CD4-positive, alpha-beta T cell (primary cell): Measurements from ENCODE around the gene CCR7. TPM values are rescaled to one million over a fixed set of nuclear protein-coding genes. Genes with fewer than 3 reads are reported as not detected.

Source experiments
- ATAC-seq: fragments of 200-7000 bp; cut with Tn5 transposase; one replicate; pipeline ENCODE4 v1.10.0; 2022; ENCODE audit warnings: mild to moderate bottlenecking; ENCODE audit not compliant: poor library complexity
- CTCF ChIA-PET: fragments of 350-600 bp; sonication (Branson Sonifier 250); formaldehyde crosslinking; loops from one replicate; lab custom pipeline; 2021; ENCODE audit warnings: antibody characterized with exemption, inconsistent platforms; lab: Charles Lee
- POLR2A ChIA-PET: fragments of 350-600 bp; sonication (Branson Sonifier 250); formaldehyde crosslinking; loops from one replicate; lab custom pipeline; 2021; ENCODE audit warnings: antibody characterized with exemption, inconsistent platforms; lab: Charles Lee
- DNase-seq, 14 experiments: peaks; one replicate each; pipeline ENCODE4 v3.0.0-alpha.2; 2013 to 2020; ENCODE audit warnings: mixed read lengths in 2 of 14
- H3K27ac ChIP-seq, 2 donors: one replicate each; pipeline versions ENCODE4 v1.5.1 to v1.7.0; 2013; ENCODE audit warnings: low read length in 2 of 2, low read depth in 1 of 2, mild to moderate bottlenecking in 1 of 2
- H3K27me3 ChIP-seq, 2 experiments: 1 replicate in 1 of 2; 2 replicates in 1 of 2; pipeline versions ENCODE4 v1.6.1 to v1.7.0; 2013; ENCODE audit warnings: low read length in 2 of 2, control low read depth in 1 of 2, mild to moderate bottlenecking in 1 of 2, moderate library complexity in 1 of 2; ENCODE audit not compliant: insufficient read depth in 2 of 2, control insufficient read depth in 1 of 2
- H3K36me3 ChIP-seq: one replicate; pipeline ENCODE4 v1.6.1; 2013; ENCODE audit warnings: low read length, control low read depth; ENCODE audit not compliant: insufficient read depth
- H3K4me1 ChIP-seq: one replicate; pipeline ENCODE4 v1.6.1; 2013; ENCODE audit warnings: low read length, control low read depth; ENCODE audit not compliant: insufficient read depth
- H3K4me3 ChIP-seq: one replicate; pipeline ENCODE4 v1.5.1; 2013; ENCODE audit warnings: mild to moderate bottlenecking, low read length, moderate library complexity
- H3K9me3 ChIP-seq, 2 experiments: 1 replicate in 1 of 2; 2 replicates in 1 of 2; pipeline versions ENCODE4 v1.6.1 to v1.7.0; 2013; ENCODE audit warnings: low read length in 2 of 2, mild to moderate bottlenecking in 2 of 2, control low read depth in 1 of 2, moderate library complexity in 1 of 2; ENCODE audit not compliant: control insufficient read depth in 1 of 2, insufficient read depth in 1 of 2
- H3K27ac Mint-ChIP-seq: one replicate; pipeline ENCODE4 v1.8.0; 2020; ENCODE audit warnings: mixed read lengths
- H3K27me3 Mint-ChIP-seq: one replicate; pipeline ENCODE4 v1.8.0; 2021; ENCODE audit warnings: mixed read lengths
- H3K36me3 Mint-ChIP-seq: one replicate; pipeline ENCODE4 v1.8.0; 2021; ENCODE audit warnings: low read depth, mixed read lengths
- H3K4me1 Mint-ChIP-seq: one replicate; pipeline ENCODE4 v1.8.0; 2021; ENCODE audit warnings: low read depth, mixed read lengths
- H3K4me3 Mint-ChIP-seq: one replicate; pipeline ENCODE4 v1.8.0; 2020; ENCODE audit warnings: mild to moderate bottlenecking, mixed read lengths
- H3K9me3 Mint-ChIP-seq: one replicate; pipeline ENCODE4 v1.8.0; 2020; ENCODE audit warnings: mixed read lengths
- intact Hi-C, 2 experiments: fragments of 100-400 bp; cut with DNase I in 1 of 2; cut with micrococcal nuclease in 1 of 2; formaldehyde crosslinking; loops; one replicate each; pipeline versions ENCODE4 v1.15.1 to v1.9.0; 2023 to 2025; cut with DNase I, micrococcal nuclease
- total RNA-seq, 174 experiments: library from RNA in 2 of 174; stranded (reverse) in 2 of 174; gene quantifications; one replicate each; pipeline ENCODE4 v1.2.3 and lab custom pipeline; 2021 to 2026
- TF ChIP-seq, protein P1 (sequence below): fragments of 200-600 bp; IDR thresholded peaks from one replicate; pipeline ENCODE4 v1.8.0; 2022; ENCODE audit warnings: antibody characterized with exemption, mild to moderate bottlenecking

The CCR7 gene
- total RNA-seq, 2 experiments from 2014 or later, result 170 to 180 TPM

- no peak for DNase-seq
- Histone ChIP-seq H3K4me1 (peaks cover 66% of the 10 kb centered on the region), H3K9me3 (no peaks in the 10 kb centered on the region), H3K27ac (peak overlapping the region in 1 of 2 donors; percentile 27), H3K36me3 (no peaks in the 10 kb centered on the region), H3K27me3 (no peaks in the 10 kb centered on the region), H3K4me3 (no peak overlapping the region)
- H3K27me3 Mint-ChIP-seq, result no peaks in the 10 kb centered on the region
- H3K36me3 Mint-ChIP-seq, result peaks cover 28% of the 10 kb centered on the region
- peaks cover 89% of the 10 kb centered on the region for H3K4me1 Mint-ChIP-seq
- TF ChIP-seq, protein P1, sequence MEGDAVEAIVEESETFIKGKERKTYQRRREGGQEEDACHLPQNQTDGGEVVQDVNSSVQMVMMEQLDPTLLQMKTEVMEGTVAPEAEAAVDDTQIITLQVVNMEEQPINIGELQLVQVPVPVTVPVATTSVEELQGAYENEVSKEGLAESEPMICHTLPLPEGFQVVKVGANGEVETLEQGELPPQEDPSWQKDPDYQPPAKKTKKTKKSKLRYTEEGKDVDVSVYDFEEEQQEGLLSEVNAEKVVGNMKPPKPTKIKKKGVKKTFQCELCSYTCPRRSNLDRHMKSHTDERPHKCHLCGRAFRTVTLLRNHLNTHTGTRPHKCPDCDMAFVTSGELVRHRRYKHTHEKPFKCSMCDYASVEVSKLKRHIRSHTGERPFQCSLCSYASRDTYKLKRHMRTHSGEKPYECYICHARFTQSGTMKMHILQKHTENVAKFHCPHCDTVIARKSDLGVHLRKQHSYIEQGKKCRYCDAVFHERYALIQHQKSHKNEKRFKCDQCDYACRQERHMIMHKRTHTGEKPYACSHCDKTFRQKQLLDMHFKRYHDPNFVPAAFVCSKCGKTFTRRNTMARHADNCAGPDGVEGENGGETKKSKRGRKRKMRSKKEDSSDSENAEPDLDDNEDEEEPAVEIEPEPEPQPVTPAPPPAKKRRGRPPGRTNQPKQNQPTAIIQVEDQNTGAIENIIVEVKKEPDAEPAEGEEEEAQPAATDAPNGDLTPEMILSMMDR, result no peak
- POLR2A ChIA-PET, result interaction anchor here (1.1 to 11.8 kb wide), 6 partner anchors 12 to 1108 kb away, joined by 3 to 168 read pairs (median 18); no protein-coding TSS in a partner anchor
- peak overlapping the region; percentile 97 for H3K27ac Mint-ChIP-seq
- CTCF ChIA-PET, result no interaction called here
- no peak for ATAC-seq
- peak overlapping the region; percentile 58 for H3K4me3 Mint-ChIP-seq
- H3K9me3 Mint-ChIP-seq, result peaks cover 7% of the 10 kb centered on the region
- intact Hi-C loops, result no loop called here
Observed at GRCh38 chr17:40580140-40580539, 14.9 kb upstream of the CCR7 start.

DNA sequence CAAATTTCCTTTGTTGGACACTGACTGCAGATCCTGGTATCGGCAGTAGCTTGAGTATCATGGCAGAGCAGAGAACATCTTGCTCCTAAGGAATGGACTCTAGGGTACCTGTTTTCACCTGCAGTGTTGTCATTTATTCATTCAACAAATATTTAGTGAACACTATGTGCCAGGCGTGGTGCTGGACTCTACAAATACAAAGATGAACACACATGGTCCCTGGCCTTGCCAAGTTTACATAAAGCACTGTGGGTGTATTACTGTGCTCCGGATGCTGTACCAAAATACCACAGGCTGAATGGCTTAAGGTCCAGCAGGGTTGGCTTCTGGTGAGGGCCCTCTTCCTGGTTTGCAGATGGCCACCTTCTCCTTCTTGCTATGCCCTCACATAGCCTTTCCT is 14.2 kb upstream of the CCR7 start:
- Histone ChIP-seq H3K27me3 (no peaks in the 10 kb centered on the region), H3K4me1 (peaks cover 66% of the 10 kb centered on the region), H3K36me3 (no peaks in the 10 kb centered on the region), H3K9me3 (peaks cover 0 to 7% of the 10 kb centered on the region in 2 experiments), H3K4me3 (no peak overlapping the region), H3K27ac (peak overlapping the region in 1 of 2 donors; percentile 31)
- H3K27ac Mint-ChIP-seq, result peak overlapping the region; percentile 97
- POLR2A ChIA-PET, result interaction anchor here (33.8 kb wide), 1 partner anchor 36 kb away, joined by 1290 read pairs; no protein-coding TSS in a partner anchor
- no peak overlapping the region for H3K4me3 Mint-ChIP-seq
- H3K36me3 Mint-ChIP-seq, result peaks cover 28% of the 10 kb centered on the region
- no peaks in the 10 kb centered on the region for H3K27me3 Mint-ChIP-seq
- TF ChIP-seq, protein P1, result no peak
- CTCF ChIA-PET, result no interaction called here
- H3K9me3 Mint-ChIP-seq, result peaks cover 5% of the 10 kb centered on the region
- H3K4me1 Mint-ChIP-seq, result peaks cover 86% of the 10 kb centered on the region
- no peak for ATAC-seq
- intact Hi-C loops, result no loop called here
- no peak for DNase-seq

DNA sequence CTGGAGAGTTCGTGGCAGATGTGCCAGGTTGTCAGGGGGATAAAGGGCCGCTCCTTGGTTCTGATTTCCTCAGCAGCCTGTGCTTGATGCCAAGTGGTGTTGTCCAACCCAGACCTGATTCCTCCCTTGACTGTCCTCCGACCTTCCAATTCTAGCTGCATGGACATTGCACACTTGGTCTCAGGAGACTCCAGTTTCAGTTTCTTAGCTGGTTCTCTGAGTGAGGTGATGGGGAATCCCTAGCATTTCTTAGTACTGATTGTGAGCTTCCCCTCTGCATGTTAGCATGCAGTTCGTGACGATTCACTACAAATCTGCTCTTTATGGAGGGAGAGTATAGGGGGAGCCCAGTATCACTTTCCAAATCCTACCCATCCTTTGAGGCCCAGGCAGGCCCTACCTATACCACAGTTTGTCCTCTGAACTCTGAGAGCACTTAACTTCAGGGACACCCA is 12.4 kb upstream of the CCR7 start:
- TF ChIP-seq, protein P1, result no peak
- Histone ChIP-seq H3K27ac (peak overlapping the region in 1 of 2 donors; percentile 21), H3K27me3 (no peaks in the 10 kb centered on the region), H3K36me3 (no peaks in the 10 kb centered on the region), H3K4me3 (no peak overlapping the region), H3K9me3 (peaks cover 0 to 13% of the 10 kb centered on the region in 2 experiments), H3K4me1 (peaks cover 58% of the 10 kb centered on the region)
- H3K27ac Mint-ChIP-seq, result peak overlapping the region; percentile 97
- intact Hi-C loops, result no loop called here
- H3K27me3 Mint-ChIP-seq, result no peaks in the 10 kb centered on the region
- ChIA-PET POLR2A (interaction anchor here (0.8 to 33.8 kb wide), 12 partner anchors 9 to 1111 kb away, joined by 3 to 1290 read pairs (median 5); partner anchors contain the start of gene CCR7), CTCF (interaction anchor here (0.6 to 2.8 kb wide), 8 partner anchors 10 to 42 kb away, joined by 3 to 19 read pairs (median 5); no protein-coding TSS in a partner anchor)
- H3K9me3 Mint-ChIP-seq, result peaks cover 10% of the 10 kb centered on the region
- peaks cover 43% of the 10 kb centered on the region for H3K36me3 Mint-ChIP-seq
- DNase-seq (peak in 3 of 14 experiments; percentile 52 to 72 (median 69)), ATAC-seq (peak; percentile 37)
- H3K4me3 Mint-ChIP-seq, result peak overlapping the region; percentile 70
- H3K4me1 Mint-ChIP-seq, result peaks cover 83% of the 10 kb centered on the region
